GM10248 (cell line): ENCODE results near the gene LRRC7.

Experiments
- CTCF ChIA-PET: fragments of 300-600 bp; sonication (Branson Sonifier 250); formaldehyde crosslinking; extraction: SDS; loops from one replicate; lab custom pipeline; 2021; ENCODE audit warnings: antibody characterized with exemption; lab: Yijun Ruan, JAX
- POLR2A ChIA-PET: fragments of 350-650 bp; sonication (Branson Sonifier 250); formaldehyde crosslinking; extraction: SDS; loops from one replicate; lab custom pipeline; 2020; ENCODE audit warnings: antibody characterized with exemption; lab: Yijun Ruan, JAX
- DNase-seq: peaks from one replicate; pipeline ENCODE4 v3.0.0; 2012; ENCODE audit errors: extremely low spot score
- TF ChIP-seq, protein P1 (sequence below): IDR thresholded peaks from 2 replicates; pipeline ENCODE4 v1.5.1; 2012; ENCODE audit warnings: mild to moderate bottlenecking, low read depth; ENCODE audit errors: extremely low read depth, missing control alignments, control extremely low read depth

The LRRC7 gene

DNA sequence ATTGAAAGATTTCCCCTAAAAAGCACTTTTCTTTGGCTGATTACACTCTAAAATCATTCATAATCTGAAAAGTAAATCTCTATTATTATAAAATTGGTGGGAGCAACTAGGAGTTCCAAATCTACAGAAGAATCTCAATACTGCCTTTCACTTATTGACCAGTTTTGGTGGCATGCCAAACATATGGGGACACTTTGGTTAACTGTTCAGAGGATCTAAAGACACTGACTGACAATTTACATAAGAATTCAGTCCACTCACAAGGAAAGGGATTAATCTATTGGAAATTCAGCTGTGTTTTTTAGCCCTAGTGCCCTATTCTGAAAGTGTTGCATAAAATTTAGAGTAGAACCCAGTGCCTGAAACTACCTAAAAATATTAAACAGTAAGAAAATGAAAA lies 524.1 kb downstream of the LRRC7 start:
- TF ChIP-seq, protein P1, sequence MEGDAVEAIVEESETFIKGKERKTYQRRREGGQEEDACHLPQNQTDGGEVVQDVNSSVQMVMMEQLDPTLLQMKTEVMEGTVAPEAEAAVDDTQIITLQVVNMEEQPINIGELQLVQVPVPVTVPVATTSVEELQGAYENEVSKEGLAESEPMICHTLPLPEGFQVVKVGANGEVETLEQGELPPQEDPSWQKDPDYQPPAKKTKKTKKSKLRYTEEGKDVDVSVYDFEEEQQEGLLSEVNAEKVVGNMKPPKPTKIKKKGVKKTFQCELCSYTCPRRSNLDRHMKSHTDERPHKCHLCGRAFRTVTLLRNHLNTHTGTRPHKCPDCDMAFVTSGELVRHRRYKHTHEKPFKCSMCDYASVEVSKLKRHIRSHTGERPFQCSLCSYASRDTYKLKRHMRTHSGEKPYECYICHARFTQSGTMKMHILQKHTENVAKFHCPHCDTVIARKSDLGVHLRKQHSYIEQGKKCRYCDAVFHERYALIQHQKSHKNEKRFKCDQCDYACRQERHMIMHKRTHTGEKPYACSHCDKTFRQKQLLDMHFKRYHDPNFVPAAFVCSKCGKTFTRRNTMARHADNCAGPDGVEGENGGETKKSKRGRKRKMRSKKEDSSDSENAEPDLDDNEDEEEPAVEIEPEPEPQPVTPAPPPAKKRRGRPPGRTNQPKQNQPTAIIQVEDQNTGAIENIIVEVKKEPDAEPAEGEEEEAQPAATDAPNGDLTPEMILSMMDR, result no peak
- no peak for DNase-seq
- ChIA-PET CTCF (no interaction called here), POLR2A (no interaction called here)

DNA sequence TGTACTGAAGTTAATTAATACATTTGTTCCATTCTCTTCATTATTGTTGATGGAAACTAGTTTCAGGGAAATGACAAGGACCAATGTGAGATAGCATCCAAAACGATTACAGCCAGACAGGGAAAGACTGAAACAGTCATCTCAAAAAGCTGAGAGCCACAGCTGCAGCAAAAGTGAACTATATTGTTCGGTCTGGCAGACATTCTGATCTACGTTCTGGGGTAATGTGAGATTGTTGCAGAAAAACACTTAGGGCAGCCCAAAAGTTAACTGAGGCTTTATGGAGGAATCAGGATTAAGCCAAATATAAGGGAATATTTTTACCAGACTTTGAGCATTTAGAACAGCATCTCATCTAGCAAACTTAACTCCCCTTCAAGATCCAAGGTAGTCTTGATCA lies 524.8 kb downstream of the LRRC7 start:
- no peak for DNase-seq
- CTCF ChIA-PET, result interaction anchor here (2.0 kb wide), 1 partner anchor 11 kb away, joined by 4 read pairs; no protein-coding TSS in a partner anchor
- POLR2A ChIA-PET, result no interaction called here
- TF ChIP-seq, protein P1, result no peak

DNA sequence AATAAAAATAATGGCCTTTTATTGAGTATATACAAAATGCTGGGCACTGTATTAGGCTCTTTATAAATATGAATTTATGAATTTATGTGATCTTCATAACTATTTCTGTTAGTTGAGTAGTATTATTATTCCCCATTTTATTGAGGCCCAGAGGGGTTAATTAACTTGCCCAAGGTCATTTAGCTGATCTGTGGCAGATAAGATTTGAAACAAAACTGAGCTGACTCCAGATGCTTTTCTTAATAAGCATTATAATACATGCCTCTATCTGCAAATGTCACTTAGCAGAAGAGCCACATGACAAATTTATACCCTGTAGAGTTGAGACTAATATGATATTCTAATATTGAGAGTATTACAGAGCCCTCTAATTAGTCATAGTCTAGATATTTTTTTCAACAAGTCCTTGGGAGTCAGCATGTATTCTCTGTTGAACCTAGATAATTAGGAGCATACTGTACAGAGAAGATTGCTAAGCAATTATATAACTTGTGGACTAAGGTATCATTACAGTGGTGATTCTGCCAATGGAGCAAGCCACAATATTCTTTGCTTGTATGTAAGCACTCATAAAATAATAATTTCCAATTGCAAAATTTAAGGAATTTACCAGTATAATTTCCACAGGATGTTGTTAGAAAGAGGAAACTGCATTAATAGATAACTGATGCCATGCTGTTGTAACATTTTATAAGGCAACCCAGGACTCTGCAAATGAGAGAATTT lies 525.7 kb downstream of the LRRC7 start:
- POLR2A ChIA-PET, result no interaction called here

DNA sequence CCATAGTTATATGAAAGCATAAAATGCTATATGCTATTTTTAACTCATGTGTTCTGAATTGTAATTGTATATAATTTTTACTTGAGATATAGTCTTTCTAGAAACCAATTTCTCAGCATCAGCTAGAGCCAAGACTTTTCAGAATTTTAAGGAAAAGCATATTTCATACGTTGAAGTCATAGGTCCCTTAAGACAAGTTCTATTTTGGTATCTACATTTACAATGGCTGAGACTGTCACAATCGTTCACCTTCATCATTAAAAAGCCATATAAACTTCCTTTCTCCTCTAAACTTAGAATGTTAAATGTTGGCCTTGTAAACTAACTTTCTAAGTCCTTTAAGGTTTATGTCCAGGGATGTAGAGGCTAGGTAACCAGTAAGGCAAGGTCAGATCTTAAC lies 533.5 kb downstream of the LRRC7 start:
- TF ChIP-seq, protein P1, result no peak
- ChIA-PET POLR2A (no interaction called here), CTCF (no interaction called here)
- no peak for DNase-seq

More for the DNA sequence above, 525.7 kb downstream of the LRRC7 start:
- no peak for DNase-seq
- CTCF ChIA-PET, result interaction anchor here (2.0 kb wide), 1 partner anchor 10 kb away, joined by 4 read pairs; no protein-coding TSS in a partner anchor
- TF ChIP-seq, protein P1, result no peak

DNA sequence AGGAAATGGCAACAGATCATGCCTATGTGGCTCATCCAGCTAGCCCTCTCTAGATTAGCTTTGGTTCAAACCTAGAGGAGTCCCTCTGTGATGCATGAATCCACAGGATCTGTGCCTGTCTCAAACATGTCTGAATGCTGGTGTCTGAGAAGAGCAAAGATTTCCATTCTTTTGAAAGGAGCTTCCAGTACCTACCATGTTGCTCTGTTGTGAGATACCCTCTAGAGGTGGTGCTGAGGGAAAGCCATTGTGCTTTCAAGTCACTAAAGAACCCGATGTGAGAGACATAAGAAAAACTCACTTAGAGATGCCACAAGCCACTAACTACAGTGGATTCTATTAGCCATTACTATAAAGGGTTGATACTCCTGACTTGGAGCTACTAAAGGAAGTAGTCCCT lies 534.1 kb downstream of the LRRC7 start:
- ChIA-PET CTCF (no interaction called here), POLR2A (no interaction called here)
- no peak for DNase-seq
- TF ChIP-seq, protein P1, result no peak

DNA sequence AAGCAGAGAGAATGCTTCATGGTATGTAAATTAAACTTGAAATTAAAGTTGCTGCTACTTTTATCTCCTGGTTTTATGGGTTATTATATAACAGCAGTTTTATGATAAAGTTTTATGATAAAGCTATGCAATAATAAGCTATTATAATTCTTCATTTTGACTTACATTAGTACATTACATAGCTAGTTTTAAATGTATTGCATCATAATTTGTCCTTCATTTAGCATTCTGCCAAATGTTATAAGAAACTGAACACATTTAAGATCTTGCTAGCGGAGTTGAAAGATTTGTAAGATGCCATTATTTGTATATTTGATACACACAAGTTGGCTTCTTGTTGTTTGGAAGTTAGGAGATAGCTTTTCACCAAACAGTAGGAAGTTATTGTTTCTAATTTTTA lies 536.0 kb downstream of the LRRC7 start:
- ChIA-PET POLR2A (no interaction called here), CTCF (interaction anchor here (1.3 to 1.9 kb wide), 5 partner anchors 8 to 514 kb away, joined by 3 to 4 read pairs (median 3); no protein-coding TSS in a partner anchor)

More for the DNA sequence above, 536.0 kb downstream of the LRRC7 start:
- TF ChIP-seq, protein P1, result no peak
- no peak for DNase-seq
